ENCODE data around the gene FOXN4.

Gene FOXN4

GRCh38 chr12:109305547-109305946, 3.5 kb downstream of the FOXN4 start:
- no peak for DNase-seq

- DNase-seq = no peak
Observed at GRCh38 chr12:109304485-109304884, 4.6 kb downstream of the FOXN4 start.

GRCh38 chr12:109302770-109303169, 6.3 kb downstream of the FOXN4 start:
- DNase-seq = no peak

- no peak for DNase-seq
Observed at GRCh38 chr12:109302358-109302757, 6.7 kb downstream of the FOXN4 start.

GRCh38 chr12:109301643-109302168, 7.4 kb downstream of the FOXN4 start:
- no peak for DNase-seq

- DNase-seq = no peak
Observed at GRCh38 chr12:109299849-109300248, 9.2 kb downstream of the FOXN4 start.

GRCh38 chr12:109296431-109296830, 12.7 kb downstream of the FOXN4 start:
- DNase-seq = no peak

GRCh38 chr12:109295764-109296425, 13.2 kb downstream of the FOXN4 start:
- DNase-seq = no peak

GRCh38 chr12:109294286-109294796, 14.7 kb downstream of the FOXN4 start:
- no peak for DNase-seq

- no peak for DNase-seq
Observed at GRCh38 chr12:109293106-109293505, 16.0 kb downstream of the FOXN4 start.

- no peak for DNase-seq
Observed at GRCh38 chr12:109292342-109292711, 16.8 kb downstream of the FOXN4 start.

GRCh38 chr12:109291521-109292341, 17.4 kb downstream of the FOXN4 start:
- peak; percentile 96 for DNase-seq

GRCh38 chr12:109291117-109291516, 18.0 kb downstream of the FOXN4 start:
- peak; percentile 28 for DNase-seq

- no peak for DNase-seq
Observed at GRCh38 chr12:109290061-109290460, 19.0 kb downstream of the FOXN4 start.

GRCh38 chr12:109289551-109289950, 19.5 kb downstream of the FOXN4 start:
- DNase-seq = no peak

GRCh38 chr12:109289004-109289403, 20.1 kb downstream of the FOXN4 start:
- no peak for DNase-seq

GRCh38 chr12:109288571-109288970, 20.5 kb downstream of the FOXN4 start:
- no peak for DNase-seq

- no peak for DNase-seq
Observed at GRCh38 chr12:109287811-109288469, 21.1 kb downstream of the FOXN4 start.

- no peak for DNase-seq
Observed at GRCh38 chr12:109287181-109287580, 21.9 kb downstream of the FOXN4 start.

GRCh38 chr12:109286652-109287051, 22.4 kb downstream of the FOXN4 start:
- no peak for DNase-seq

- no peak for DNase-seq
Observed at GRCh38 chr12:109286252-109286651, 22.8 kb downstream of the FOXN4 start.

- no peak for DNase-seq
Observed at GRCh38 chr12:109284392-109284791, 24.7 kb downstream of the FOXN4 start.

GRCh38 chr12:109281452-109281851, 27.6 kb downstream of the FOXN4 start:
- DNase-seq = no peak

All from NCI-H510A (cell line).